ENCODE results near the gene UNKL.

UNKL gene

DNA sequence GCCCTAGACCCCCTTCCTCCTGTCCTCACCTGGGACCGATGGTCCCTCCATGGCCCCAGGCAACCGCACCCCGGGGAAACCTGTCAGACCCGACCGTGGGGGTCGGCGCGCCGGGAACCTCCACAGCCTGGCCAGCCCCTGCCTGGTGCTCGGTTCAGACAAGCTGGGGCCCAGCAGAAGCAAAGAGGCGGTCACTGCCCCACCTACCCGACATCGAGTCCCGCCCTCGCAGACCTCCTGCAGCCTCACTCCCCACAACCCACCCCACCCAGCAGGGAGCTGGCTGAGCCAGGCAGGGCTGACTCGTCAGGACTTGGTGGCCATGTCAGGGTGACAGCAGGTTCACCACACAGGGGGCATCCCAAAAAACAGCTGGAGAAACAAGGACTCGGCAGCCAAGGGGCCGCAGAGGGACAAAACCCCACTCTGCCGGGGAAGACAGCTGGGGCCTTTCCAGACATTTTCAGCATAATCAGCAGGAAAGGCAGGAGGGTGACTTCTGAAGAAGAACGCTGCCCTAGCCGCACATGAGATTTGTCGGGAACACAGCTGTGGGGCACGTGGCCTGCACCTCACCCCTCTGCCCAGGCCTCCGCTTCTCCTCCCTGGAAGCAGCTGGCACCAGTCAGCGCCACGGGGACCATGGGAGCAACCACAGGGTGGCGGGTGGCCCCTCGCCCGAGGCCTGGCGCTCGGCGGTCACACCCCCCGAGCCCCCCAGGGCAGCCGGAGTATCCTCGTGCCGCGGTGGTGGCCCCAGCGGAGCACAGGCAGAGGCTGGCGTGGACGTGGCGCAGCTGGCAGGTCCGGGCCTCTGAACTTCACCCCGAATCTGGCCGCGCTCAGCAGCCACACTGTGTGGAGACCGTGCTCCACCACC, 39.8 kb downstream of the UNKL start:
- no peak for DNase-seq

DNA sequence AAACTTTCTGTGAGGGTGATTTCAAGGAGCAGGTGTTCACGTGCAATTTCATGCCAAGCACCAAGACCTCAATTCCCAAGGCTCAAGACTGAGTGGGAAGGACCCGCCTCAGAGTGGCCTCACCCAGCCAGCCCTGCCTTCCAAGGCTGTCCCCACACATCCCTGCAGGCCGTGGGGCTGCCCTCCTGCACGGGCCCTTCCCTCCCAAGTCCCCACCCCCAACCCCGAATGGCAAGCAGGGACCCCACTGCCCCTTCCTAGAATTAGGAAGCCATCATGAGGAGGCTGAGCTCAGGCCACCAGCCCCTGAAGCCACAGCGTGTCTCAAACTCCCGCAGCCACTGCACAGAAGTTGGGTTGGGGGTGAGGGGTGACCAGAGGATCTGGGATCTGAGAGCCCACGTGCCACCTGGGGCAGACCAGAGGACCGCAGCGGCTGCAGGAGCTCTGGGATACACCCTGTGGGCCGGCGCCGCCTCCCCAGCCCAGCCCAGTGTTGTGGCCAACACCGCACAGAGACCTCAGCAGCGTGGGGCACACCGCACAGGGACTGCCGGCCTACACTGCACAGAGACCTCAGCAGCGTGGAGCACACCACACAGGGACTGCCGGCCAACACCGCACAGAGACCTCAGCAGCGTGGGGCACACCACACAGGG, 42.1 kb downstream of the UNKL start:
- no peak for DNase-seq

- no peak for DNase-seq
Observed at GRCh38 chr16:1371054-1371978, 43.2 kb downstream of the UNKL start.

GRCh38 chr16:1367486-1368174, 46.9 kb downstream of the UNKL start:
- DNase-seq, result no peak

DNA sequence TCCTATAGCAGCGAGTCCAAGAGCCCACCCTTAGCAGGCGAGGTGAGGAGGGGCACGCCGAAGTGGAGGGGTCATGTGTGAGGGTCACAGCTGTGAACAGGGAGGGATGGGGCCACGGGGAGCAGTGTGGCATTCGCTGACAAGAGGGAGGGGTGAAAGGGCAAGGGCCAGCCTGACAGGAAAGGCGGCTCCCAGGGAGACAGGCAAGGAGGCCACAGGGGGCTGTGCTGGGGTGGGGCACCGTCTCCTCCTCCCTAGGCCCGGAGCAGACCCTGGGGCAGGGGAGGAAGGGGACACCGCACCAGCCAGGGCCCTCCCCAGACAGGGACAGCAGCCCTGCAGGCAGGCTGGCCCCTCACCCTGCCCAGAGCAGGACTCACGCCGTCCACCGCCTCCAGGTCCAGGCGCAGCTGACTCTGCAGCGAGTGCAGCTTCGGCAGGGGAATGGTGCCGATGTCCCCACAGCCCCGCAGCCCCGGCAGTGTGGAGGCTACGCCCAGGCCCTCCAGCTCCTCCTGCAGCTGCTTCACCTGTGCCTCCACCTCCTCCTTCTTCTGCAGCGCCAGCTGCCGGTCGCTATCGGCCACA, 47.7 kb downstream of the UNKL start:
- no peak for DNase-seq

DNA sequence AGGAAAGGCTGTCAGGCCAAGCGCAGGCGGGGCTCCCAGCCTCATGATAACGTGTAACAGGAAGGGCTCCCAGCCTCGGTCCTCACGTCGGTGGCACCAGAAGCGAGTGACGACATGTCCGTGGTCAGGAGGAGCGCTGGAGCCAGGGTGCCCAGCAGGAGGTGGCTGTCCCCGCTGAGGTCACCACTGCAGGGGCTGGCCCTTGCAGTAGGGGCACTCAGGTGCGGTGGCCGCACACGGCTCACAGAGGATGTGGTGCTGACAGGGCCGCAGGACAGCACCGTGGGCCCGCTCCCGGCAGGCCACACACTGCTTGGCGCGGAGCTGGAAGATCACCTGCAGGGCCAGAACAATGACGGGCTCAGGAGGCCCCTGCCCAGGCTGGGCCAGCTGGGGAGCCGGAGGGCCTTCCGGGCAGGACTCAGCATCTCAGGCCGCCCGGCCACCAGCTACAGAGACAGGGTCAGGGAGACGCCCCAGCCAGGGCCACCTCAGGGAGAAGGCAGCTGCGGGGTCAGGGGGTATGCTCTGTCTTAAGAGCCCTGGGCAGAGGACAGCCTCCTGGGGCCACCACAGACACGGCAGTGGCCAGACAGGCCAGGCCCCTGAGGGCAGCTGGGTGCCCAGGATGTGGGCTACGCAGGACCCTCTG, 48.3 kb downstream of the UNKL start:
- no peak for DNase-seq

DNA sequence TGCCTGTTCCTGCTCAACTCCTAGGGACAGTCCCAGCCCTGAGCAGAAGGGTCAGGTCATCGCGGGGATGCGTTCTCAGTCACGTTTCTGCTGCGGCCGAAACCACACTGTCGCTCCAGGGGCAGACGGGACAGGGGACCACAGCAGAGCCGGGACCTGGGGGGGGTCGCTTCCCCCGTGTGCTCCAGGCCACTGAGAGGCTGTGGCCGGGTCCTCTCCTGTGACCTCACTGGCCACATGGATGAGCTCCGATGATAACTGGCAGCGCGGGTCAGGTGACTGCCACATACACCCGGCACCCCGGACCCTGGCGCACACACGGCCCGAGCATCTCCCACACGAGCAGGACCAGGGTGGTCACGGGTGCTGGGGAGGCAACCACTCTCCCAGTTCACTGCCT, 50.0 kb downstream of the UNKL start:
- DNase-seq, result no peak

- peak; percentile 71 for DNase-seq
Observed at GRCh38 chr16:1363501-1364041, 50.9 kb downstream of the UNKL start.

GRCh38 chr16:1362807-1363206, 51.7 kb downstream of the UNKL start:
- DNase-seq, result no peak

GRCh38 chr16:1361685-1362360, 52.7 kb downstream of the UNKL start:
- no peak for DNase-seq

DNA sequence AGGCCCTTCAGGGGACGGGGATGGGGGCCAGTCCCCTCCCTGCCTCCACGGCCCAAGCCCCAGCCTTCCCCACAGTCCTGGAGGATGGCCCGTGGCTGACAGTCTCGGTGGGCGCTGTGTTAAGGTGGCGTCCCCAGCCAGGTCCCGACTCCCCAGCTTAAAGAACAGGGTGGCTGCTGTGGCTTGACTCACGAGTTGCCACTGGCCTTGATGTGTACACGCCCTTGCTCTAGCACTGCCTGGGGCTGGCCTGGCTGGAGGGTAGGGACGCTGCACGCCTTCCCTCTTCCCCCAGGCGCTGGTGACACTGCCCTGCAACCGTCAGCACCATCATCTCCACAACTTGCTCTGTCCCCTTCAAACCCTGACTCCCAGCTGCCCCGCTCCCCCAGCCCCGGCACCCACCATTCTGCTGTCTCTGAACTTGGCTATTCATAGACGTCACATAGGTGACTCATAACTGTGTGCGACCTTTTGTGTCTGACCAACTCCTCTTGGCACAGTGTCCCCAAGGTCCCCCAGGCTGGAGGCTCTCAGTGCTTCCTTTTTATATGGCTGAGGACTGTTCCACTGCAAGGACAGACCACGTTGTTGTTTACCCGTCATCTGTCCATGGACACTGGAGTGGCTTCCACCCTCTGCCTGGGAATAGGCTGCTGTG, 56.5 kb downstream of the UNKL start:
- DNase-seq, result no peak

GRCh38 chr16:1356061-1356900, 58.2 kb downstream of the UNKL start:
- DNase-seq, result no peak

- DNase-seq, result no peak
Observed at GRCh38 chr16:1355591-1355990, 58.9 kb downstream of the UNKL start.

DNA sequence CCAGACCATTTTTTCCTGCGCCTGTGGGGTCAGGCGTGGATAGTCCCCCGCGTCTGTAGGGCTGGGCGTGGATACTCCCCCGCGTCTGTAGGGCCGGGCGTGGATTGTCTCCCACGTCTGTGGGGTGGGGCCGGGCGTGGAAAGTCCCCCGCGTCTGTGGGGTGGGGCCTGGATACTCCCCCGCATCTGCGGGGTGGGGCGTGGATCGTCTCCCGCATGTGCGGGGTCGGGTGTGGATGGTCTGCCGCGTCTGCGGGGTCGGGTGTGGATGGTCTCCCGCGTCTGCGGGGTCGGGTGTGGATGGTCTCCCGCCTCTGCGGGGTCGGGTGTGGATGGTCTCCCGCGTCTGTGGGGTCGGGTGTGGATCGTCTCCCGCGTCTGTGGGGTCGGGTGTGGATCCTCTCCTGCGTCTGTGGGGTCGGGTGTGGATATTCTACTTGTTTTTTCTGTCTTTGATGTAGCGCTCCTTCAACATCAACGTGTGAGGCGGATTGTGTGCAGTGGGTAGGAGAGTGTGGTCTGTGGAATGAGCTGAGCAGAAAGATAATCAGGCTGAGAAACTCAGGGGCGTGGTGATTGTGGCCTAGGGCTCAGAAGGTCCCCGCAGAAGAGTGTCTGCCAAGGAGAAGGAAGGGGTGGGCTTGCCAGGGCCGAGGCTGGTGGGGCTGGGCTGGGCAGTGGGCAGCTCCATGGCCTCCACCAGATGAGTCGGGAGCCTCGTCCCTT, 59.5 kb downstream of the UNKL start:
- DNase-seq, result no peak

DNA sequence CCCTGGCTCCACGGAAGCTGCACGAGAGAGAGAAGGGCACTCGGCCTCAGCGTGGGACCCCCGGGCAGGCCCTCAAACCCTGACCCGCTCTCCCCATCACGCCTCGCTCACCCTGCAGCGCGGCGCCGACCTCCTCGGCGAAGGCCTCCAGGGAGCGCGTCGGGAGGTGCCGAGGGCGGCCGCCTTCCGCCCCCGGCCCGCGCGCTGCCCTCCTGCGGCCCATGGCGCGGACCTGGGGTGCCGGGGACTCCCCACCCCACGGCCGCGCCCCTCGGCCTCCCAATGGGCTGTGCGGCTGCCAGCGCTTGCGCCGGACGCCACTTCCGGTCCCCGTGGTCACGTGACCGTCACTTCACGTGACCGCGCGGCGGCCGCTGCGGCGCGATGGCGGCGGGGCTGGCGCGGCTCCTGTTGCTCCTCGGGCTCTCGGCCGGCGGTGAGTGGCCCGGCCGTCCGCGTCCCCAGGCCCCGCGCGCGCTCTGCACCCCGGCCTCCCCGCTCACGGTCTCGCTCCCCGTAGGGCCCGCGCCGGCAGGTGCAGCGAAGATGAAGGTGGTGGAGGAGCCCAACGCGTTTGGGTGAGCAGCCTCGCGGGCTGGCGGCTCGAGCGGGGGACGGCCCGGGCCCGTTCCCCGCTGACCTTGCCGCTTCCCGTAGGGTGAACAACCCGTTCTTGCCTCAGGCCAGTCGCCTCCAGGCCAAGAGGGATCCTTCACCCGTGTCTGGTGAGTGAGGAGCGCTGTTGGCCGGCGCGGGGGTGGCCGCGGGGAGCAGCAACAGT, 62.7 kb downstream of the UNKL start, which contains the start of the genes GNPTG and TSR3:
GNPTG (plus strand) TSS at position 350 of the 781 bp plus-strand sequence; CDS start at position 385, 35 bp downstream.
TSR3 (minus strand) TSS at position 297 of the 781 bp plus-strand sequence; CDS start at position 223, 74 bp downstream.
- DNase-seq, result peak; percentile 89

DNA sequence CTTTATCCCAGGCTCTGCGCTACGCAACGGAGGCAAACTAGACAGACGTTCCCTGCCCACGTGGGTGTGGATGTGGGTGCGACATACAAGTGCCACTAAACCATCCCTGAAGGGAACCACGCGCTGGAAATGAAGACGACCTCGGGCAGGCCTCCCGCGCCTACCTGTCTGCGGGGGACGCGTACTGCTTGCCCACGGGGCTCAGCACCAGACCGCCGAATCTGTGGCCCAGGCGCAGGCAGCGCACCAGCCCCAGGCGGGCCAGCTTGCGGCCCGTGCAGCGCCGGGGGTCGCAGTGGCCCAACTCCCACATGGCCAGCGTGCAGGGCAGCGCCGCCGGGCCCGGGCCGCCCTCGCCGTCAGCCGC, 63.3 kb downstream of the UNKL start:
- no peak for DNase-seq

DNA sequence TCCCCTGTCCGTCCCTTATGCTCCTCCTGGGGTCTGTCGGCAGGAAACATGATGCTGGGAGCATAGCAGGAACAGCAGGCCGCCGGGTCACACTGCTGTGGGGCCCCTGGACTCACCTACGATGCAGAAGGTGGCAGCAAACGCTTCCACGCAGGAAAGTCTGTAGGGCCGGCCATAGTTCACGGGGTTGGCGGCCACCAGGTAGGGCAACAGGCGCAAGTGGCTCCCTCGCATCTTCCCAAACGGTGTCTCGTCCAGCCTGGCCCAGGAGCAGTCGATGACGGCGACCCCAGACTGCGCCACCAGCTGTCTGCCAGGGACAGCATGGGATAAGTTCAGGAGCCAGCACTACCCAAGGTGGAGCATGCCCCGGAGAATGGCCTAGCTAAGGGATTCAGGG, 63.8 kb downstream of the UNKL start:
- DNase-seq, result no peak

DNA sequence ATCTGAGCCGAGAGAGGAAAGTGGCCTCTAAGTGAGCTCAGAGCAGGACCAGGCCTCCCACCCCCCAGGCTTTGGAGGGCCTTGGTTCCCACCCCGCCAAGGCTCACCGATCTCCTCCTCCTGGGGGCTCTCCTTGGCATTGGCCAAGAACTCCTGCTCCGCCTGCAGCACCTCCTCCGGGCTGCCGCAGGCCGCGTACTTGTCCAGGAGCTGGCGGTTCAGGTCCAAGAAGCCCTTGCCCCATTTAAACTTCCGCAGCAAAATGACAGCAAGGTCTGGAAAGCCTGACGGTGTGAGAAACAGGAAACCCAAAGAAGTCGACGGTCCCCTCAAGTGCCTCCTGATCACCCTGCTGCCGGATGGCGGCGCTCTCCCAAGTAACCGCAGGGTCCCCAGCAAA, 64.6 kb downstream of the UNKL start:
- no peak for DNase-seq

Measured in CD4-positive, alpha-beta T cell treated with Interleukin-10 for 1 hour (primary cell).